ENCODE results near the gene DYNLT4.
"Not testable (repeated sequence)": the region's sequence is repeated elsewhere in the genome, so short reads cannot be mapped to it uniquely, and the experiment has no call there.

The DYNLT4 gene

GRCh38 chr1:44828003-44828651 is 21.0 kb upstream of the DYNLT4 start:
- DNase-seq, result no peak

GRCh38 chr1:44827197-44828002 is 20.2 kb upstream of the DYNLT4 start:
- DNase-seq, result no peak

- DNase-seq, result no peak
These were observed 19.4 kb upstream of the DYNLT4 start for GRCh38 chr1:44826375-44827196.

- not testable (repeated sequence) for DNase-seq
These were observed 17.2 kb upstream of the DYNLT4 start for GRCh38 chr1:44824392-44824791.

- no peak for DNase-seq
These were observed 15.9 kb upstream of the DYNLT4 start for GRCh38 chr1:44822981-44823451.

GRCh38 chr1:44822131-44822701 is 15.1 kb upstream of the DYNLT4 start:
- DNase-seq, result no peak

- no peak for DNase-seq
These were observed 14.1 kb upstream of the DYNLT4 start for GRCh38 chr1:44821240-44821715.

- DNase-seq, result no peak
These were observed 13.4 kb upstream of the DYNLT4 start for GRCh38 chr1:44820328-44821239.

GRCh38 chr1:44819608-44820327 is 12.6 kb upstream of the DYNLT4 start:
- peak; percentile 50 for DNase-seq

- no peak for DNase-seq
These were observed 12.1 kb upstream of the DYNLT4 start for GRCh38 chr1:44819196-44819607.

GRCh38 chr1:44817771-44818495 is 10.8 kb upstream of the DYNLT4 start:
- no peak for DNase-seq

- no peak for DNase-seq
These were observed 10.2 kb upstream of the DYNLT4 start for GRCh38 chr1:44817307-44817706.

- not testable (repeated sequence) for DNase-seq
These were observed 8.8 kb upstream of the DYNLT4 start for GRCh38 chr1:44815926-44816325.

- no peak for DNase-seq
These were observed 5.8 kb upstream of the DYNLT4 start for GRCh38 chr1:44812822-44813543.

GRCh38 chr1:44811234-44811633 is 4.1 kb upstream of the DYNLT4 start:
- DNase-seq, result no peak

GRCh38 chr1:44810762-44811105 is 3.6 kb upstream of the DYNLT4 start:
- DNase-seq, result not testable (repeated sequence)

GRCh38 chr1:44810101-44810761 is 3.1 kb upstream of the DYNLT4 start:
- no peak for DNase-seq

- no peak for DNase-seq
These were observed 2.1 kb upstream of the DYNLT4 start for GRCh38 chr1:44808938-44809917.
